Measurements from ENCODE around the gene SMAGP. TPM values are rescaled to one million over a fixed set of nuclear protein-coding genes. Genes with fewer than 3 reads are reported as not detected.
"Not testable (repeated sequence)": the region's sequence is repeated elsewhere in the genome, so short reads cannot be mapped to it uniquely, and the experiment has no call there.

Gene SMAGP
- total and polyA plus RNA-seq, 2 of the 13 experiments (the other 11 are each of a cell fraction or from before 2014, with no cell fraction given): 9.2 TPM

GRCh38 chr12:51222461-51222860 lies 47.8 kb downstream of the SMAGP start:
- Histone ChIP-seq H3K36me3 (replicated peaks in 1 of 2; ENCODE audit: control insufficient read depth in 1 of 2, insufficient read depth in 2 of 2, low read length in 2 of 2) (no peaks in the 10 kb centered on the region), H3K9me3 (ENCODE audit: low read length) (no peaks in the 10 kb centered on the region), H3K79me2 (ENCODE audit: insufficient read depth, low read length) (no peaks in the 10 kb centered on the region), H4K20me1 (ENCODE audit: insufficient read depth, low read length) (no peaks in the 10 kb centered on the region), H3K27ac (ENCODE audit: extremely low read length, insufficient read depth, low read length) (no peak overlapping the region), H3K4me1 (ENCODE audit: insufficient read depth, low read length) (peaks cover 16% of the 10 kb centered on the region), H3K4me2 (ENCODE audit: low read depth, low read length) (no peak overlapping the region), H2AFZ (ENCODE audit: low read length) (no peak overlapping the region), H3K4me3 (replicated peaks in 1 of 3; ENCODE audit: insufficient read depth in 1 of 3, low read depth in 2 of 3, low read length in 3 of 3) (no peak overlapping the region), H3K27me3 (ENCODE audit: control insufficient read depth in 1 of 2, insufficient read depth in 2 of 2, low read length in 2 of 2) (no peaks in the 10 kb centered on the region; a peak in 1 of 5 replicates), H3K9ac (ENCODE audit: insufficient read depth, low read depth, low read length) (no peak overlapping the region)
- POLR2A ChIA-PET: interaction anchor here (2.3 kb wide), 1 partner anchor 8 kb away, joined by 4 read pairs; no protein-coding TSS in a partner anchor
- intact Hi-C loops (cut with micrococcal nuclease; ENCODE audit: unreplicated experiment): no loop called here
- FAIRE-seq: no peak
- in situ Hi-C loops (cut with HindIII; ENCODE audit: extremely low pct_ligation_motif_present, low pct_unique_long_range_greater_than_20kb): no loop called here
- BruUV-seq (replicated peaks): no TSS peak
- TF ChIP-seq ZFP36L1 (CRISPR knock-in tag; IDR thresholded peaks at IDR 0.05): no peak
- TF ChIP-seq ATF7-NPFF (CRISPR knock-in tag; IDR thresholded peaks at IDR 0.05; ENCODE audit: low read depth): no peak
- no peak for DNase-seq (ENCODE audit: low spot score)
- CTCF ChIA-PET (ENCODE audit: low intra/inter-chr PET ratio, low total read pairs): no interaction called here
- WGBS (ENCODE audit: low lambda C conversion rate): 45% methylated on average over 7 of the region's 7 CpGs
- ATAC-seq: no peak

GRCh38 chr12:51219857-51220256 lies 50.4 kb downstream of the SMAGP start:
- DNase-seq (ENCODE audit: low spot score); H3K27ac ChIP-seq (ENCODE audit: extremely low read length, insufficient read depth, low read length); H3K36me3 ChIP-seq (replicated peaks in 1 of 2; ENCODE audit: control insufficient read depth in 1 of 2, insufficient read depth in 2 of 2, low read length in 2 of 2); in situ Hi-C loops (cut with HindIII; ENCODE audit: extremely low pct_ligation_motif_present, low pct_unique_long_range_greater_than_20kb); H3K9ac ChIP-seq (ENCODE audit: insufficient read depth, low read depth, low read length); CTCF ChIA-PET (ENCODE audit: low intra/inter-chr PET ratio, low total read pairs); ATAC-seq; H2AFZ ChIP-seq (ENCODE audit: low read length); BruUV-seq (replicated peaks); H4K20me1 ChIP-seq (ENCODE audit: insufficient read depth, low read length); H3K27me3 ChIP-seq (ENCODE audit: control insufficient read depth in 1 of 2, insufficient read depth in 2 of 2, low read length in 2 of 2); FAIRE-seq; H3K79me2 ChIP-seq (ENCODE audit: insufficient read depth, low read length); H3K9me3 ChIP-seq (ENCODE audit: low read length): not testable (repeated sequence)
- H3K4me1 ChIP-seq (ENCODE audit: insufficient read depth, low read length): peaks cover 16% of the 10 kb centered on the region
- POLR2A ChIA-PET: interaction anchor here (1.2 to 2.3 kb wide), 2 partner anchors 11 to 19 kb away, joined by 4 to 5 read pairs; partner anchors contain the start of gene DAZAP2
- WGBS (ENCODE audit: low lambda C conversion rate): 88% methylated on average over 12 of the region's 12 CpGs
- intact Hi-C loops (cut with micrococcal nuclease; ENCODE audit: unreplicated experiment): loop anchor here (2.0 kb wide), 1 partner anchor 47 kb away; the partner anchor contains the start of gene TFCP2
- peak overlapping the region; percentile 99 for H3K4me2 ChIP-seq (ENCODE audit: low read depth, low read length)
- peak overlapping the region in 1 of 3 experiments; percentile 79; a peak in 1 of 6 replicates for H3K4me3 ChIP-seq (replicated peaks in 1 of 3; ENCODE audit: insufficient read depth in 1 of 3, low read depth in 2 of 3, low read length in 3 of 3)

All from HepG2 (cell line).